ENCODE measurements around the gene PRKN.
A peak's percentile ranks its signal among the peaks of the same experiment; 100 is the strongest.

PRKN gene

GRCh38 chr6:161843066-161843465, 884.5 kb downstream of the PRKN start:
- H3K4me3 ChIP-seq (ENCODE audit: low read depth, low read length), result no peak overlapping the region
- H3K36me3 ChIP-seq, result no peaks in the 10 kb centered on the region
- no peak for DNase-seq
- TF ChIP-seq CTCF (IDR thresholded peaks at IDR 0.05; ENCODE audit: low read depth, low read length), result no peak
- no peaks in the 10 kb centered on the region for H3K9me3 ChIP-seq (ENCODE audit: severe bottlenecking)
- H3K27ac ChIP-seq, result peak overlapping the region; percentile 27; the same call in 1 of the 2 replicates
- H3K27me3 ChIP-seq (ENCODE audit: insufficient read depth, low read depth, severe bottlenecking), result no peaks in the 10 kb centered on the region

- no peak overlapping the region for H3K27ac ChIP-seq
- no peaks in the 10 kb centered on the region for H3K27me3 ChIP-seq (ENCODE audit: insufficient read depth, low read depth, severe bottlenecking)
- H3K4me3 ChIP-seq (ENCODE audit: low read depth, low read length), result no peak overlapping the region
- H3K36me3 ChIP-seq, result no peaks in the 10 kb centered on the region
- no peaks in the 10 kb centered on the region for H3K9me3 ChIP-seq (ENCODE audit: severe bottlenecking)
- DNase-seq, result no peak
- no peak for TF ChIP-seq CTCF (IDR thresholded peaks at IDR 0.05; ENCODE audit: low read depth, low read length)
Observed at GRCh38 chr6:161840380-161840779, 887.2 kb downstream of the PRKN start.

- Histone ChIP-seq H3K27me3 (ENCODE audit: insufficient read depth, low read depth, severe bottlenecking) (no peaks in the 10 kb centered on the region), H3K4me3 (ENCODE audit: low read depth, low read length) (no peak overlapping the region), H3K9me3 (ENCODE audit: severe bottlenecking) (no peaks in the 10 kb centered on the region), H3K27ac (no peak overlapping the region), H3K36me3 (no peaks in the 10 kb centered on the region)
- TF ChIP-seq CTCF (IDR thresholded peaks at IDR 0.05; ENCODE audit: low read depth, low read length), result no peak
- DNase-seq, result peak; percentile 28
Observed at GRCh38 chr6:161838306-161839035, 889.1 kb downstream of the PRKN start.

- no peak for DNase-seq
- no peaks in the 10 kb centered on the region for H3K27me3 ChIP-seq (ENCODE audit: insufficient read depth, low read depth, severe bottlenecking)
- no peaks in the 10 kb centered on the region for H3K9me3 ChIP-seq (ENCODE audit: severe bottlenecking)
- H3K4me3 ChIP-seq (ENCODE audit: low read depth, low read length), result no peak overlapping the region
- no peak overlapping the region for H3K27ac ChIP-seq
- no peak for TF ChIP-seq CTCF (IDR thresholded peaks at IDR 0.05; ENCODE audit: low read depth, low read length)
- no peaks in the 10 kb centered on the region for H3K36me3 ChIP-seq
Observed at GRCh38 chr6:161837854-161838253, 889.7 kb downstream of the PRKN start.

GRCh38 chr6:161837449-161837735, 890.2 kb downstream of the PRKN start:
- Histone ChIP-seq H3K4me3 (ENCODE audit: low read depth, low read length) (no peak overlapping the region), H3K27me3 (ENCODE audit: insufficient read depth, low read depth, severe bottlenecking) (no peaks in the 10 kb centered on the region), H3K36me3 (no peaks in the 10 kb centered on the region), H3K27ac (no peak overlapping the region), H3K9me3 (ENCODE audit: severe bottlenecking) (no peaks in the 10 kb centered on the region)
- no peak for TF ChIP-seq CTCF (IDR thresholded peaks at IDR 0.05; ENCODE audit: low read depth, low read length)
- DNase-seq, result no peak
